HG03064 (cell line): ENCODE measurements around the gene FLNC.

Experiments
- ATAC-seq: cut with Tn5 transposase; IDR thresholded peaks from one replicate; pipeline ENCODE4 v1.9.1; 2021; ENCODE audit warnings: low read depth; ENCODE audit not compliant: unreplicated experiment

FLNC gene

GRCh38 chr7:128830231-128831177 is at the start of gene FLNC:
TSS of gene FLNC (plus strand) at chr7:128830406. CDS start at chr7:128830638, 232 bp downstream.
- no peak for ATAC-seq

- ATAC-seq: no peak
Observed at GRCh38 chr7:128781126-128781525, 49.1 kb upstream of the FLNC start.

- ATAC-seq: no peak
Observed at GRCh38 chr7:128781851-128782250, 48.4 kb upstream of the FLNC start.

GRCh38 chr7:128783143-128783861 is 46.9 kb upstream of the FLNC start:
- ATAC-seq: no peak

GRCh38 chr7:128785738-128786137 is 44.5 kb upstream of the FLNC start:
- no peak for ATAC-seq

- ATAC-seq: no peak
Observed at GRCh38 chr7:128788446-128789412, 41.5 kb upstream of the FLNC start.

- no peak for ATAC-seq
Observed at GRCh38 chr7:128790315-128791041, 39.7 kb upstream of the FLNC start.

- ATAC-seq: peak; percentile 89
Observed at GRCh38 chr7:128791121-128791971, 38.9 kb upstream of the FLNC start, which contains the start of gene CCDC136. TSS of gene CCDC136 (plus strand) at chr7:128791968. CDS start at chr7:128792412, 444 bp downstream.

GRCh38 chr7:128791972-128792327 is 38.3 kb upstream of the FLNC start:
- no peak for ATAC-seq

- no peak for ATAC-seq
Observed at GRCh38 chr7:128792471-128793180, 37.6 kb upstream of the FLNC start.

- ATAC-seq: no peak
Observed at GRCh38 chr7:128793181-128793547, 37.0 kb upstream of the FLNC start.

GRCh38 chr7:128794020-128794419 is 36.2 kb upstream of the FLNC start:
- no peak for ATAC-seq

GRCh38 chr7:128794436-128794835 is 35.8 kb upstream of the FLNC start:
- ATAC-seq: no peak

- ATAC-seq: no peak
Observed at GRCh38 chr7:128795129-128795528, 35.1 kb upstream of the FLNC start.

- no peak for ATAC-seq
Observed at GRCh38 chr7:128796327-128796726, 33.9 kb upstream of the FLNC start.

- no peak for ATAC-seq
Observed at GRCh38 chr7:128799451-128799850, 30.8 kb upstream of the FLNC start.

- ATAC-seq: no peak
Observed at GRCh38 chr7:128800567-128800966, 29.6 kb upstream of the FLNC start.

- no peak for ATAC-seq
Observed at GRCh38 chr7:128801003-128801402, 29.2 kb upstream of the FLNC start.
